Amniotic stem cell (primary cell): ENCODE measurements around the gene FGF3.

ENCODE experiments used
- DNase-seq: peaks from one replicate; lab custom pipeline; 2025; lab: John Stamatoyannopoulos, UW

Gene FGF3

DNA sequence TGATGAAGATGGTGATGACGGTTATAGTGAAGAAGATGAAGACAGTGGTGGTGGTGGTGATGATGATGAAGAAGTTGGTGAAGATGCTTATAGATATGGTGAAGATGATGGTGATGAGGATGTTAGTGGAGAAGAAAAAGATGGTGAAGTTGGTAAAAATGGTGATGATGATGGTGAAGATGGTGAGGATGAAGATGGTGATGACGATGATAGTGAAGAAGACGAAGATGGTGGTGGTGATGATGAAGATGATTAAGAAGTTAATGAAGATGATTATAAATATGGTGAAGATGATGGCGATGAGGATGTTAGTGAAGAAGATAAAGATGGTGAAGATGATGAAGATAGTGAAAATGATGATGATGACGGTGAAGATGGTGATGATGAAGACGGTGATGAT, 25.2 kb upstream of the FGF3 start:
- no peak for DNase-seq

GRCh38 chr11:69843529-69843921, 24.3 kb upstream of the FGF3 start:
- no peak for DNase-seq

- no peak for DNase-seq
These were observed 23.7 kb upstream of the FGF3 start for GRCh38 chr11:69842746-69843528.

GRCh38 chr11:69841859-69842698, 22.9 kb upstream of the FGF3 start:
- DNase-seq = no peak

- DNase-seq = no peak
These were observed 22.1 kb upstream of the FGF3 start for GRCh38 chr11:69841170-69841858.

DNA sequence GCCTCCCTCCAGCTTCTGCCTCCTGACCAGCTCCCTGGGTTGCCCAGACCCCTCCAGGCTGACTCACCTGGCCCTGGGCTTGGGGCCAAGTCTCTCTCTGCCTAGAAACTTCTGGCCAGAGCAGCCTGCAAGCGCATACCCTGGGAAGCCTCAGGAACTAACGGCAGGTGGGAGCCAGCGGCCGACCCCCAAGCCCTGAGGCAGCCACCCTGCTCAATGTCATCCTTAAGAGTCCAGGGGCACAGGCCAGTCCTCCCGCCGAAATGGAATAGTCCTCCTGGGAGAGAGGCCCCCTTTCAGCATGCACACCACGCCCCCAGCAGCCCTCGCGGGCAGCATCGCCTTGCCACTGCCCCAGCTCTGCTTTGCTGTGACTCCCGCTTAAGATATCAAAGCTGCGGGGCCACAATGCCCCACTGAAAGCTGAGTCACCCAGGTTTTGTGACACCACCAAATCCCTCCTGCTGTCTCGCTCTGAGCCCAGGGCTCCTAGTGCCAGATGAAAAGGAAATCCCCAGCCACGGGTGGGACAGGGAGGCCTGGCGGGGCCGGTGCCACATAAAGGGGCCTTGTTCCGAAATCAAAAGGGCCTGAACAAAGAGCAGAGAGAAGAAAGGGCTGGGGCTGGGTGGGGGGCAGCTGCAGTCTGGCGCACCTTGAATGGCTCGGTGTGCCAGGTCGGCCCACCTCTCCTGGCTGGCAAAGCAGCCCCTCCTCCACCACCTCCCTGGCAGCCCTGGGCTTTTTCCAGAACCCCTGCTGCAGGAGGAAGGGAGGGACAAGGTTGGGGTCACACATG, 21.4 kb upstream of the FGF3 start:
- DNase-seq = no peak

GRCh38 chr11:69839516-69839915, 20.3 kb upstream of the FGF3 start:
- no peak for DNase-seq

DNA sequence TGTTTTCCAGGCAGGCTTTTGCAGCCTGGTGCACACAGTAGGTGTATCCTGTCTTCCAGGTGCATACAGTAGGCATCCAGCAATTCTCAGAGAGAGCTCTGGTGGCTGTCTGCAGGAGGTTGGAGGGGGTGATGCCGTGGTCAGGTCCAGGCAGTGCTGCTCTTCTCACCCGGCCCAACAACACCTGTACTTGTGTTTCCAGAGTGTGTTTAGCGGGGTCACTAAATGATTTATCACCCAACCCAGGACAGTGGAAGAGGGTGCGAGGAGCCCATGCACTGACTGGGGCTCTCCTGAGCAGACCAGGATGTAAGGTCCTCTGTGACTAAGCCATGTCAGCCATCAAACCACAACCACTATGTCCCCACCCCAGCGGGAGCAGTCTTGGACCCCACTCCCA, 18.6 kb upstream of the FGF3 start:
- no peak for DNase-seq

DNA sequence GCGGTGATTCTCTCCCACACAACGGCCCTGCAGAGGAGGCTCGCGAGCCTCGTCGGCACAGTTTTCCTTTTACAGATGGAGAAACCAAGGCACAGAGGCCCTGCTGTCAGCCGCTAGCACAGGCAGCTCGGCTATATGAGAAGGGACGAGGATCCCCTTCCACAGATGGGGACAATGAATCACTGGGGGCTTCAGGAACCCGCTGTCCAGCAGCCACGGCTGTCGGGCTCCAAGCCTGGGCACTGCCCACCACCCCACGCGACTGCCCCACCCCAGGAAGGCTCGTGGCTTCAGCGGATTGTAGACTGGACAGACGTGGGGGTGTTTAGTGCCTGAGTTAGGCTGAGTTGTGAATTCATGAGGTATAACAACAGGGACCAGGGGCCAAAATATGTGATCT, 17.2 kb upstream of the FGF3 start:
- DNase-seq = no peak

- DNase-seq = no peak
These were observed 15.9 kb upstream of the FGF3 start for GRCh38 chr11:69834811-69835800.

- DNase-seq = no peak
These were observed 15.0 kb upstream of the FGF3 start for GRCh38 chr11:69834251-69834650.

DNA sequence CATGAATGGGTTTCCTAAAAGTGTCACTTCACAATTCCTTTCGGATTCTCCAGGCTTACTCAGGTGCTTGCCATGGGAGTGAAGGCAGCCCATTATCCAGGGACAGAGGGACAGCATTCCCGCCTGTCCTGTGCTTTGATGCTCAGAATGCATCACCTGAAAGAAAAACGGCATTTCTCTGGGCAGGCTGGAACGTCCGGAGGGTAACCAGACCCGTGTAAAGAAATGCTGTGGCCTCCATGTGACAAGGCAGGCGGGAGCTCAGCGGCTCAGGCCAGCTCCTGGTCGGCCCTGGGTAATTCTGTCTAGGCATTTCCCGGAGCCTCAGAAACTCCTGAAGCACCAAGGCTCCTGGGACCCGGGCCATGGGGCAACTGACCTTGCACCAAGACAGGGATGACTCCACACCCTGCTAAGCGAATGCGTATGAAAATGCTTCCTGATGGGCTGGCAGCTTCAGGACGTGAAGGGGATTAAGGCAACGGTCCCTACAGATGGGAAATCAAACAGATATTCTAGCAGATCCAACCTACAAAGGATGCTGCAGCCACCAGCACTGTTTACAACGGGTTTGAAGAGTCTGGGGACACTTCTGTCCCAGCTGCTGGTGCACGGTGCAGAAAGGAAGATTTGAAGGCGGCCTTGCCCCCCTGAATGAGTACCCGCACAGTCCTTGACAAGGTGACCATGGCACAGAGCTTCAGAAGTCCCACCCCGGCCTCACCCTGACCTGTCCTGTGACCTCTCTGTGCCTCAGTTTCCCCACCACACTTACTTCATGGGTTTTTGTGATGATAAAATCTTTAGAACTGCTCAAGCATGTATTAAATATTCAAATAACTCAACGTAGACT, 13.6 kb upstream of the FGF3 start:
- no peak for DNase-seq

DNA sequence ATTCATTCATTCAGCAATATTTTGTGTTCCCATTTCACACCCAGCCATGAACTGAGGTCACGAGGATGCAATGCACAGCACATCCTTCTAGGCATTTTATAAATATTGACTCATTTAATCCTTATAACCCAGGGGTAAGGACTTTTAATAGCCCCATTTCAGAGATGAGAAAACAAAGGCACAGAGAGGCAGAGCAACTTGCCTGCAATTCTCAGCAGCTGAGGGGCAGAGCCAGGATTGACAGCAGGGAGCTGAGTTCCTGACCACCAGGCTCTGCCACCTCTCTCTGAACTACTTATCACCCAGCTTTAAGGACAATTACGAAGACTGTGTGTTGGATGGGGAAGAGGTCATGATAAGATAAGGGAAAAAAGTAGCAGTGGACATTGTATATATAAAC, 12.8 kb upstream of the FGF3 start:
- DNase-seq = no peak

- DNase-seq = no peak
These were observed 10.9 kb upstream of the FGF3 start for GRCh38 chr11:69830086-69830485.

DNA sequence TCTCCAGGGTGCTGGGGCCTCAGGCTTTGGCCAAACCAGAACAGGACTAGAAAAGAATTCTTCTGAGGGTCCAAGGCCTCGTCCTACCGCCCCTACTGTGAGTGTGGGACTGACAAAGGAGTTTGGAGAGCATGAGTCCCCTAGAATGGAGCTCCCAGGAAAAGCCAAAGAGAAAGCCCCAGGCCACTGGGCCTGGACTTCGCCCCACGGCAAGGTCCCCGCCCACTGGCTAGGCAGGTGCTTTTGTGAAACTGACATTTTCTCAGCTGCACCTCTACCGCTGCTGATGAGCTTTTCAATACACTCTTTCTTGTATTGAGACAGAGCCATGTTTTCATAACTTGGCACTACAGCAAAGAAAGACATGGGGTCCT, 9.7 kb upstream of the FGF3 start:
- no peak for DNase-seq

DNA sequence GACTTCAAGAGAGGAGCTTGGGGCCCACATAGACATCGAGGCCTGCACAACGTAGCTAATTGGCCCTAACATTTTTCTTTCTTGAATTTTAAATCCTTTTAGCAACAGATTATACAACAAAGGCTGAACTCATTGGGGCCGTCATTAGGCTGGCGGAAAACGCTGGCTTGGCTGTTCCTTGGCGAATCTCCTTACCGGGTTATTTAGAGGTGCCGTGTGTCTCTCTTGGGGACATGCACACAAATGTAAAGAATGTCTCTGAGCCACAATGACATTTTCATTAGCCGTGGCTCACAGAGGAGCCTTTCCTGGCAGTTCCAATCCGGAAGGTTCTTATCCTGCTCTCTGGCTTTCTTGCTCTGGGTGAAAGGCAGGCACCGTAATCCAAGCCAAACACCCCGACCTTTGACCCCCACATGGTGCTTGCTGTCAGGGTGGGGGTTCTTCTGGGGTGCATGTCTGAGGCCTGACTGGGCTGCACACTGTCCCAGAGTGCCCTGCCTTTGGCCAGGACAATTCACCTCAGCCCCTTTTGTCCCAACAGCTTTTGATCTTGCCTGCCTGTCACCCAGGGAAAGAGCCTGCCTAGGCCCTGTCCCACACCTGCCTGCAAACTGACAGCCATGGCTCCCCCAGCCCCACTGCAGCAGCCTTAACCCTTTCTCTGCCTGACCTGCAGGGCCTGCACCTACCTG, 9.2 kb upstream of the FGF3 start:
- no peak for DNase-seq

GRCh38 chr11:69826773-69827172, 7.6 kb upstream of the FGF3 start:
- no peak for DNase-seq

DNA sequence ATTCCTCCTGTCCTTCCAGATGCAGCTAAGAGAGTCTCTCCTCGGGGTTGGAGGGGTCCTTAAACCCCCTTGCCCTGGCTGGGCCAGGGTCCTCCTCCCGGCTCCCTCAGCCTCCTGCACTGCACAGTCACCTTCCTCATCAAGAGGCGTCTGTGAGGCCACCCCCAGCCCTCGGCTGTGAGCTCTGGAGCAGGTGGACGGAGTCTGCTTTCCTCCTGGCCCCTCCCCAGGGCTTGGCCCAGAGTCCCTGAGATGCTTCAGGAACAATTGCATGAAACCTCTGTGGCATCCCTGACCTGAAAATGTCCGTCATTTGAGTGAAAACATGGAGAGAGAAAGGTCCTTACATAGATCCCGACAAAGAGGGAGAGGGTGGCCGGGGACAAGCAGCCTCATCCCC, 6.7 kb upstream of the FGF3 start:
- no peak for DNase-seq
